ENCODE data around the gene RBM7.

GRCh38 chr11:114398303-114398920 lies 2.1 kb upstream of the RBM7 start:
- TF ChIP-seq POLR2A (IDR thresholded peaks at IDR 0.05; ENCODE audit: low read length) (no peak), GATA1 (IDR thresholded peaks at IDR 0.05; ENCODE audit: low read depth, low read length) (no peak)
